Measurements from ENCODE around the gene HES3.

DNA sequence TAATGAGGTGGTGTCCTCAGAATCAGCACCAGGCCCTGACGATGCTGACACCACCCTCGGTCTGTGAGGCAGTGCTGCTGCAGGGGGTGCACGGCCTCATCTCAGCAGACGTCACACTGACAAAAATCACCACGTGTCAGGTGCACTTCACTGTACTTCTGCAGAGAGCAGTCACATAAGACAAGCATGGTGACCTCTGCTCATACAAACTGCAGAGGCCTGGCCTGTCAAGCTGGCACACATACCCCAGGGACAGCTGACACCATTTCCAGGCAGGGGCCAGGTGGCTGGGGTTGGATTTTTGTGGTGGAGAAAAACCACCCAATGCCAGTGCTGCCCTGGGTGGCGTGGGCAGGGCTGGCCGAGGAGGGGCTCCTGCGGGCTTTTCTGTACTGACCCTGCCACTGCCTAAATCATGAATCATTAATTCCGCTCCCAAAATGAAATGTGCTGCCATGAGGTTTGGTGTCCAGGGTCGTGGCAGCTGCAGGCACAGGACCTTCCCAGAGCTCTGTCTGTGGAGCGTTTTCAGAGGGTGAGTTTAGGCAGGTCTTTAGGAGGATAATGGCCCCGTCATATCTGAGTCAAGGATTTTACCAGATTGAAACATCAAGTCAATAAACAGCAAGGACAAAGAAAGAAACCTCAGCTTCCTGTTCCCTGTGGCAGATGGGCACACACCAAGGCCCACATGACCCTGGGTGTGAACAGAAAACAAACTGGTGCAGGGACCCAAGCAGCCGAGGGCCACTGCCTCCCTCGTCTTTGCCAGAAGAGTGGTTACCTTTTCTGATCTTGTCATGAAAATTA, 50.3 kb downstream of the HES3 start:
- TF ChIP-seq, protein P1, sequence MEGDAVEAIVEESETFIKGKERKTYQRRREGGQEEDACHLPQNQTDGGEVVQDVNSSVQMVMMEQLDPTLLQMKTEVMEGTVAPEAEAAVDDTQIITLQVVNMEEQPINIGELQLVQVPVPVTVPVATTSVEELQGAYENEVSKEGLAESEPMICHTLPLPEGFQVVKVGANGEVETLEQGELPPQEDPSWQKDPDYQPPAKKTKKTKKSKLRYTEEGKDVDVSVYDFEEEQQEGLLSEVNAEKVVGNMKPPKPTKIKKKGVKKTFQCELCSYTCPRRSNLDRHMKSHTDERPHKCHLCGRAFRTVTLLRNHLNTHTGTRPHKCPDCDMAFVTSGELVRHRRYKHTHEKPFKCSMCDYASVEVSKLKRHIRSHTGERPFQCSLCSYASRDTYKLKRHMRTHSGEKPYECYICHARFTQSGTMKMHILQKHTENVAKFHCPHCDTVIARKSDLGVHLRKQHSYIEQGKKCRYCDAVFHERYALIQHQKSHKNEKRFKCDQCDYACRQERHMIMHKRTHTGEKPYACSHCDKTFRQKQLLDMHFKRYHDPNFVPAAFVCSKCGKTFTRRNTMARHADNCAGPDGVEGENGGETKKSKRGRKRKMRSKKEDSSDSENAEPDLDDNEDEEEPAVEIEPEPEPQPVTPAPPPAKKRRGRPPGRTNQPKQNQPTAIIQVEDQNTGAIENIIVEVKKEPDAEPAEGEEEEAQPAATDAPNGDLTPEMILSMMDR (IDR thresholded peaks at IDR 0.05) = no peak
- no peak for TF ChIP-seq POLR2A (IDR thresholded peaks at IDR 0.05)

Data from esophagus squamous epithelium (tissue), 4 donors.